ENCODE measurements around the gene GADL1. TPM values are rescaled to one million over a fixed set of nuclear protein-coding genes. Genes with fewer than 3 reads are reported as not detected.

GADL1 gene
- total RNA-seq, 4 donors from 2014 or later, result 1.1 TPM; not detected in 3

DNA sequence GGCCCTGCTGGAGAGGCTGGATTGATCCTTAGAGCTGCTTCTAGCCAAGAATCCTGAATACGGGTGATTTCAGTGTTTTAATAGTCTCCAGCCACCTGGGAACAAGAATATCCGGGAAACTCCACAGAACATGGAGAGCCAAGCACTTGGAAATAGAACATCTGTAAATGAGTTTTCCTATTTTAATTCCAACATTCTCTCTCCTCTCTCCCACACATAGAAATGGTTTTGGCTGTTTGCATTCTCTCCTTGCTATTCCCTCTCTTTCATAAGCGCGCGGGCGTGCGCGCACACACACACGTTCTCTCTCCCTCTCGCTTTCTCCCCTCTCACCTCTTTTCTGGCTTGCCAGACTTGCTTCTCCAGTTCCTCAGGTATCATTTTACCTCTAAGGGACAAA, 50.6 kb downstream of the GADL1 start:
- no peak for DNase-seq
- intact Hi-C loops (cut with DNase I; ENCODE audit: low total_unique reads), result no loop called here
- no peaks in the 10 kb centered on the region for H3K9me3 ChIP-seq
- TF ChIP-seq POLR2A (IDR thresholded peaks at IDR 0.05), result no peak
- TF ChIP-seq, protein P1, sequence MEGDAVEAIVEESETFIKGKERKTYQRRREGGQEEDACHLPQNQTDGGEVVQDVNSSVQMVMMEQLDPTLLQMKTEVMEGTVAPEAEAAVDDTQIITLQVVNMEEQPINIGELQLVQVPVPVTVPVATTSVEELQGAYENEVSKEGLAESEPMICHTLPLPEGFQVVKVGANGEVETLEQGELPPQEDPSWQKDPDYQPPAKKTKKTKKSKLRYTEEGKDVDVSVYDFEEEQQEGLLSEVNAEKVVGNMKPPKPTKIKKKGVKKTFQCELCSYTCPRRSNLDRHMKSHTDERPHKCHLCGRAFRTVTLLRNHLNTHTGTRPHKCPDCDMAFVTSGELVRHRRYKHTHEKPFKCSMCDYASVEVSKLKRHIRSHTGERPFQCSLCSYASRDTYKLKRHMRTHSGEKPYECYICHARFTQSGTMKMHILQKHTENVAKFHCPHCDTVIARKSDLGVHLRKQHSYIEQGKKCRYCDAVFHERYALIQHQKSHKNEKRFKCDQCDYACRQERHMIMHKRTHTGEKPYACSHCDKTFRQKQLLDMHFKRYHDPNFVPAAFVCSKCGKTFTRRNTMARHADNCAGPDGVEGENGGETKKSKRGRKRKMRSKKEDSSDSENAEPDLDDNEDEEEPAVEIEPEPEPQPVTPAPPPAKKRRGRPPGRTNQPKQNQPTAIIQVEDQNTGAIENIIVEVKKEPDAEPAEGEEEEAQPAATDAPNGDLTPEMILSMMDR (IDR thresholded peaks at IDR 0.05), result no peak
- H3K27me3 ChIP-seq, result no peaks in the 10 kb centered on the region
- no peaks in the 10 kb centered on the region for H3K4me1 ChIP-seq
- no peak overlapping the region for H3K27ac ChIP-seq
- no peak overlapping the region for H3K4me3 ChIP-seq
- H3K36me3 ChIP-seq, result no peaks in the 10 kb centered on the region

DNA sequence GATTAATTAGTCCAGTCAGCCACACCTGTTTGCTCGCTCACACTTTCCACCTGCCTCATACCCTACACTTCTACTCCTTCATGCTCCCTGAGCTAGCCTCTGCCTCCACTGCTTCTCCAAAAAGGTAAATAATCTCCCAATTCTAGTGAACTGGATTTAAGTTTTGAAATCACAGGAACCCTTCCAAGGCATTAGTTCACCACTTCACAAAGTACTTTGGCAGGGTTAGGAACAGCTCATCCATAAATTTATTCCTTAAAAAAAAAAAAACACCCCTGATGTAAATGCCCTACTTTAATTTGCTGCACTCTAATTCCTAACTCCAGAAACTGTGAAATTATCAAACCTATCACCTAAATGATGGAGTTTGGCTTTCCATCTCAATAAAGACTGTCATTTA, 58.3 kb downstream of the GADL1 start:
- no peak for DNase-seq
- TF ChIP-seq POLR2A (IDR thresholded peaks at IDR 0.05), result no peak
- TF ChIP-seq, protein P1 (IDR thresholded peaks at IDR 0.05), result no peak
- intact Hi-C loops (cut with DNase I; ENCODE audit: low total_unique reads), result no loop called here

DNA sequence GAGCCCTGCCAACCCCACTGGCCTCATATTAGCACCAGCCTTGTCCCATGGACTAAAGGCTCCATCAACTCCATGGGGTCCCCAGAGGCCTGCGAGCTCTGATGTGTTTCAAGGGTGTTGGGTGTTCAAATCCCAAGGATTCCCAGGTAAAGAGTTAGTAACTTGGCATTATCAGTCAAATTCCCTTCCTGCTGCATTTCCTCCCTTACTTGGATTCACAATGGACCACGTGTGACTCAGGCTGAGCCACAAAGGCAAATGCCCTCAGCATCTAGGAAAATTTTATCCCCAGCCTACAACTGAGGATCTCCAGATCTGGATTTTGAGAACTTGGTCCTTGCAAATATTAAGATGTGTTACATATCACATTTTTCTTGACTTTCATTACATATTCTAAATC, 58.8 kb downstream of the GADL1 start:
- Histone ChIP-seq H3K27ac (no peak overlapping the region), H3K27me3 (no peaks in the 10 kb centered on the region), H3K4me1 (no peaks in the 10 kb centered on the region), H3K36me3 (no peaks in the 10 kb centered on the region), H3K4me3 (no peak overlapping the region), H3K9me3 (no peaks in the 10 kb centered on the region)
- TF ChIP-seq, protein P1 (IDR thresholded peaks at IDR 0.05), result no peak
- no peak for TF ChIP-seq POLR2A (IDR thresholded peaks at IDR 0.05)
- no peak for DNase-seq
- intact Hi-C loops (cut with DNase I; ENCODE audit: low total_unique reads), result no loop called here

More for the DNA sequence above, 58.3 kb downstream of the GADL1 start:
- H3K9me3 ChIP-seq, result no peaks in the 10 kb centered on the region
- H3K36me3 ChIP-seq, result no peaks in the 10 kb centered on the region
- H3K4me3 ChIP-seq, result no peak overlapping the region
- H3K27me3 ChIP-seq, result no peaks in the 10 kb centered on the region
- H3K27ac ChIP-seq, result no peak overlapping the region
- no peaks in the 10 kb centered on the region for H3K4me1 ChIP-seq

DNA sequence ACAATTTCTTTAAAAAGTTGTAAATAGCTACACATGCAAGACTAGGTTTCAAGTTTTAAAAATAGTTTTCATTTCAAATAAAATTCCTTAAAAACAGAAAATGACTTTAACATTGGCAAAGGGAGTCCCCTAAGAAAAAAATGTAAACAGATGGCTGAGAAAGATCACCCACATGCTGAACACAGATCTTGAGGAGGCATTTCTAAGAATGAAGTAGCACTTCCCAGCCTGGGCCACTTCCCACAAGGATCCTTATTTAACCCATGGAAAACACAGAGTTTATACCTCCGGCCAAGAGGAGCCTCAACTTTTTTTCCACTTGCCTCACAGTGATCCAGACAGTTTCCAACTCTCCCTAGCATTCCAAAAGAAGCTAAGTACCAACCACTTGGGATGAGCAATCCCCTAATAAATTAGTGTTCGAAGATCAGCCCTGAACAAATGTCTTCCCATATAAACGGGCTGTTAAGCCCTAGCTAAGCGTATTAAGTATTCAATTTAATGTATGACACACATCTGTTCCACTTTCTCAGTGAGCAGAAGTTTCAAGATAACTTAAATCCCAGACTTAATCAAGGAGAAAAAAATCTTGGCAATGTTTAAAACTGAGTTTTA, 61.4 kb downstream of the GADL1 start:
- no peak for TF ChIP-seq POLR2A (IDR thresholded peaks at IDR 0.05)
- TF ChIP-seq, protein P1 (IDR thresholded peaks at IDR 0.05), result no peak
- H3K4me1 ChIP-seq, result no peaks in the 10 kb centered on the region

DNA sequence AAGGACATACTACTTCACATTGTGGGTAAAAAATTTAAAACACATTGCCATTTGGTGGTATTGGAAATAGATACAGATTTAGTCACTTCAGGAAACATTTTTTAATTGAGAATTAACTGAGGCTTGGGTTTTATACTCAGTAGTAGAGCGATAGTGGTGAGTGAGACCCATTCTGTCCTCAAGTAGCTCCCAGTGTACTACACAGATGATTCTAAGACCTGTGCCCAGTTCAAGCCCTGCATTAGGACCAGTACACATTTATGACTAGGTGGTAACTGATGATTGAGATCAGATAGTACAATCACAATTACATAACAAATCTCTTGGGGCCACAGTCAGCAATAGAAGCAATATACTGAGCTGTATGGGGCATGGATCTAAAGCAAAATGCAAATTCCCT, 67.4 kb downstream of the GADL1 start:
- intact Hi-C loops (cut with DNase I; ENCODE audit: low total_unique reads), result no loop called here
- Histone ChIP-seq H3K4me1 (no peaks in the 10 kb centered on the region), H3K27ac (no peak overlapping the region), H3K36me3 (no peaks in the 10 kb centered on the region), H3K9me3 (no peaks in the 10 kb centered on the region), H3K4me3 (no peak overlapping the region), H3K27me3 (no peaks in the 10 kb centered on the region)
- TF ChIP-seq POLR2A (IDR thresholded peaks at IDR 0.05), result no peak
- TF ChIP-seq, protein P1 (IDR thresholded peaks at IDR 0.05), result no peak
- DNase-seq, result no peak

More for the DNA sequence above, 61.4 kb downstream of the GADL1 start:
- H3K36me3 ChIP-seq, result no peaks in the 10 kb centered on the region
- H3K27ac ChIP-seq, result no peak overlapping the region
- no peak overlapping the region for H3K4me3 ChIP-seq
- DNase-seq, result no peak
- no peaks in the 10 kb centered on the region for H3K27me3 ChIP-seq
- no peaks in the 10 kb centered on the region for H3K9me3 ChIP-seq
- intact Hi-C loops (cut with DNase I; ENCODE audit: low total_unique reads), result no loop called here
